GM19025 (cell line): ENCODE data around the gene RHBDF2.
"Not testable (repeated sequence)": the region's sequence is repeated elsewhere in the genome, so short reads cannot be mapped to it uniquely, and the experiment has no call there.

Experiments
- ATAC-seq: cut with Tn5 transposase; IDR thresholded peaks from one replicate; pipeline ENCODE4 v1.9.1; 2021; ENCODE audit warnings: mild to moderate bottlenecking, low read depth, moderate library complexity; ENCODE audit not compliant: unreplicated experiment

RHBDF2 gene

GRCh38 chr17:76527430-76528111, 26.3 kb upstream of the RHBDF2 start:
- ATAC-seq, result no peak

GRCh38 chr17:76527016-76527415, 25.8 kb upstream of the RHBDF2 start:
- ATAC-seq, result not testable (repeated sequence)

- ATAC-seq, result not testable (repeated sequence)
Measured at GRCh38 chr17:76525513-76525833, 24.2 kb upstream of the RHBDF2 start.

GRCh38 chr17:76524598-76525512, 23.6 kb upstream of the RHBDF2 start:
- ATAC-seq, result no peak

- no peak for ATAC-seq
Measured at GRCh38 chr17:76523084-76524037, 22.1 kb upstream of the RHBDF2 start.

- not testable (repeated sequence) for ATAC-seq
Measured at GRCh38 chr17:76521683-76522082, 20.5 kb upstream of the RHBDF2 start.

- ATAC-seq, result no peak
Measured at GRCh38 chr17:76521262-76521661, 20.0 kb upstream of the RHBDF2 start.

GRCh38 chr17:76519048-76519966, 18.1 kb upstream of the RHBDF2 start:
- ATAC-seq, result no peak

GRCh38 chr17:76517638-76518038, 16.4 kb upstream of the RHBDF2 start:
- no peak for ATAC-seq

- peak; percentile 62 for ATAC-seq
Measured at GRCh38 chr17:76515274-76515949, 14.2 kb upstream of the RHBDF2 start.

- ATAC-seq, result not testable (repeated sequence)
Measured at GRCh38 chr17:76514355-76514754, 13.1 kb upstream of the RHBDF2 start.

GRCh38 chr17:76513306-76513692, 12.1 kb upstream of the RHBDF2 start:
- ATAC-seq, result no peak

GRCh38 chr17:76512366-76513305, 11.4 kb upstream of the RHBDF2 start:
- ATAC-seq, result no peak

GRCh38 chr17:76511668-76512365, 10.6 kb upstream of the RHBDF2 start:
- ATAC-seq, result no peak

- ATAC-seq, result no peak
Measured at GRCh38 chr17:76510831-76511244, 9.6 kb upstream of the RHBDF2 start.

- not testable (repeated sequence) for ATAC-seq
Measured at GRCh38 chr17:76508472-76509063, 7.3 kb upstream of the RHBDF2 start.
